Gastrocnemius medialis (tissue), 4 donors: Measurements from ENCODE around the gene C22orf15.

Experiments used
- POLR2A ChIP-seq, 2 donors: fragments of 450-650 bp; IDR thresholded peaks; one replicate each; pipeline ENCODE4 v1.6.1; 2017; ENCODE audit warnings: antibody characterized with exemption in 2 of 2, mild to moderate bottlenecking in 2 of 2, moderate library complexity in 2 of 2
- TF ChIP-seq, protein P1 (sequence below), 5 experiments: fragments of 450-650 bp in 3 of 5; fragments of 200-600 bp in 2 of 5; sonication (generic) in 2 of 5; IDR thresholded peaks in 4 of 5; conservative IDR thresholded peaks in 1 of 5; 1 replicate in 4 of 5; 2 replicates in 1 of 5; pipeline ENCODE4 v1.5.1; 2016 to 2019; ENCODE audit warnings: antibody characterized with exemption in 5 of 5, mild to moderate bottlenecking in 3 of 5, moderate library complexity in 3 of 5

DNA sequence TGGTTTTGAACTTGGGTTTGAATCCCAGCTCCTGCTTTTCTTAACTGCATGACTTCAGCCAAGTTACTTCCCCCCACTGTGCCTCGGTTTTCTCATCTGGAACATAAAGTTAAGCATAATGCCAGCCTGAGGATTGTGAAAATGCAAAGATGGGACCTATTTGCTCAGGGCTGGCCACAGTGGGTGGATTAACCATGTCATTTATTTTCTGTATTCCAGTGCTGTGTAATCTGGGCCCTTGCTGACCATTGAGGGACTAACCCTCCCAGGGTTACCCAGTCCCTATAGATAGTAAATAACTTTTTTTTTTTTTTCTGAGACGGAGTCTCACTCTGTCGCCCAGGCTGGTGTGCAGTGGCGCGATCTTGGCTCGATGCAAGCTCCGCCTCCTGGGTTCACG, 7.1 kb upstream of the C22orf15 start:
- TF ChIP-seq, protein P1, sequence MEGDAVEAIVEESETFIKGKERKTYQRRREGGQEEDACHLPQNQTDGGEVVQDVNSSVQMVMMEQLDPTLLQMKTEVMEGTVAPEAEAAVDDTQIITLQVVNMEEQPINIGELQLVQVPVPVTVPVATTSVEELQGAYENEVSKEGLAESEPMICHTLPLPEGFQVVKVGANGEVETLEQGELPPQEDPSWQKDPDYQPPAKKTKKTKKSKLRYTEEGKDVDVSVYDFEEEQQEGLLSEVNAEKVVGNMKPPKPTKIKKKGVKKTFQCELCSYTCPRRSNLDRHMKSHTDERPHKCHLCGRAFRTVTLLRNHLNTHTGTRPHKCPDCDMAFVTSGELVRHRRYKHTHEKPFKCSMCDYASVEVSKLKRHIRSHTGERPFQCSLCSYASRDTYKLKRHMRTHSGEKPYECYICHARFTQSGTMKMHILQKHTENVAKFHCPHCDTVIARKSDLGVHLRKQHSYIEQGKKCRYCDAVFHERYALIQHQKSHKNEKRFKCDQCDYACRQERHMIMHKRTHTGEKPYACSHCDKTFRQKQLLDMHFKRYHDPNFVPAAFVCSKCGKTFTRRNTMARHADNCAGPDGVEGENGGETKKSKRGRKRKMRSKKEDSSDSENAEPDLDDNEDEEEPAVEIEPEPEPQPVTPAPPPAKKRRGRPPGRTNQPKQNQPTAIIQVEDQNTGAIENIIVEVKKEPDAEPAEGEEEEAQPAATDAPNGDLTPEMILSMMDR (IDR thresholded peaks at IDR 0.05 in 4 of 5, conservative IDR thresholded peaks at IDR 0.05 in 1 of 5): no peak
- no peak for TF ChIP-seq POLR2A (IDR thresholded peaks at IDR 0.05)
